Activated naive CD4-positive, alpha-beta T cell treated with anti-CD3 and anti-CD28 coated beads, Interleukin-2, amount 50 U/mL, for 24 hours (primary cell): Measurements from ENCODE around the gene AIF1.

Source experiments
- H3K27ac Mint-ChIP-seq: one replicate; pipeline ENCODE4 v1.8.0; 2021; ENCODE audit warnings: mild to moderate bottlenecking, mixed read lengths
- H3K27me3 Mint-ChIP-seq: one replicate; pipeline ENCODE4 v1.8.0; 2021; ENCODE audit warnings: mixed read lengths
- H3K36me3 Mint-ChIP-seq: one replicate; pipeline ENCODE4 v1.8.0; 2021; ENCODE audit warnings: mixed read lengths
- H3K4me1 Mint-ChIP-seq: one replicate; pipeline ENCODE4 v1.8.0; 2021; ENCODE audit warnings: mixed read lengths
- H3K4me3 Mint-ChIP-seq: one replicate; pipeline ENCODE4 v1.8.0; 2021; ENCODE audit warnings: mild to moderate bottlenecking, mixed read lengths
- H3K9me3 Mint-ChIP-seq: one replicate; pipeline ENCODE4 v1.8.0; 2021; ENCODE audit warnings: mixed read lengths

The AIF1 gene

GRCh38 chr6:31614684-31615578, at the start of gene AIF1:
Gene AIF1 (plus strand): TSS chr6:31615234. CDS start chr6:31615330, 96 bp downstream.
- H3K4me1 Mint-ChIP-seq, result peaks cover 37% of the 10 kb centered on the region
- H3K36me3 Mint-ChIP-seq, result no peaks in the 10 kb centered on the region
- no peaks in the 10 kb centered on the region for H3K27me3 Mint-ChIP-seq
- H3K9me3 Mint-ChIP-seq, result no peaks in the 10 kb centered on the region
- peak within 1 kb of the TSS; percentile 97 for H3K27ac Mint-ChIP-seq
- H3K4me3 Mint-ChIP-seq, result peak within 1 kb of the TSS; percentile 76

GRCh38 chr6:31567531-31568370, 47.3 kb upstream of the AIF1 start:
- H3K36me3 Mint-ChIP-seq, result peaks cover 25% of the 10 kb centered on the region
- H3K4me3 Mint-ChIP-seq, result peak overlapping the region; percentile 82
- H3K27me3 Mint-ChIP-seq, result no peaks in the 10 kb centered on the region
- no peaks in the 10 kb centered on the region for H3K9me3 Mint-ChIP-seq
- H3K4me1 Mint-ChIP-seq, result peaks cover 77% of the 10 kb centered on the region
- H3K27ac Mint-ChIP-seq, result peak overlapping the region; percentile 93

- peak overlapping the region; percentile 82 for H3K4me3 Mint-ChIP-seq
- peak overlapping the region; percentile 93 for H3K27ac Mint-ChIP-seq
- H3K9me3 Mint-ChIP-seq, result no peaks in the 10 kb centered on the region
- peaks cover 23% of the 10 kb centered on the region for H3K36me3 Mint-ChIP-seq
- H3K4me1 Mint-ChIP-seq, result peaks cover 76% of the 10 kb centered on the region
- H3K27me3 Mint-ChIP-seq, result no peaks in the 10 kb centered on the region
These were observed 46.5 kb upstream of the AIF1 start for GRCh38 chr6:31568537-31568961.

GRCh38 chr6:31569861-31570536, 45.0 kb upstream of the AIF1 start:
- Mint-ChIP-seq H3K4me3 (peak overlapping the region; percentile 99), H3K4me1 (peaks cover 81% of the 10 kb centered on the region), H3K27ac (peak overlapping the region; percentile 64), H3K9me3 (no peaks in the 10 kb centered on the region), H3K36me3 (peaks cover 19% of the 10 kb centered on the region), H3K27me3 (no peaks in the 10 kb centered on the region)

- H3K9me3 Mint-ChIP-seq, result no peaks in the 10 kb centered on the region
- H3K27me3 Mint-ChIP-seq, result no peaks in the 10 kb centered on the region
- peaks cover 30% of the 10 kb centered on the region for H3K36me3 Mint-ChIP-seq
- H3K4me3 Mint-ChIP-seq, result peak within 1 kb of the TSS; percentile 99
- peak within 1 kb of the TSS; percentile 99 for H3K27ac Mint-ChIP-seq
- peaks cover 95% of the 10 kb centered on the region for H3K4me1 Mint-ChIP-seq
These were observed 42.8 kb upstream of the AIF1 start, which contains the start of gene LTA for GRCh38 chr6:31572041-31572911. Gene LTA (plus strand): TSS chr6:31572289. CDS start chr6:31572743, 454 bp downstream.

GRCh38 chr6:31573239-31574105, 41.6 kb upstream of the AIF1 start:
- no peaks in the 10 kb centered on the region for H3K27me3 Mint-ChIP-seq
- peaks cover 29% of the 10 kb centered on the region for H3K36me3 Mint-ChIP-seq
- no peaks in the 10 kb centered on the region for H3K9me3 Mint-ChIP-seq
- peak overlapping the region; percentile 99 for H3K27ac Mint-ChIP-seq
- H3K4me3 Mint-ChIP-seq, result peak overlapping the region; percentile 99
- H3K4me1 Mint-ChIP-seq, result peaks cover 87% of the 10 kb centered on the region

- peaks cover 87% of the 10 kb centered on the region for H3K4me1 Mint-ChIP-seq
- H3K27ac Mint-ChIP-seq, result peak overlapping the region; percentile 99
- peaks cover 33% of the 10 kb centered on the region for H3K36me3 Mint-ChIP-seq
- no peaks in the 10 kb centered on the region for H3K9me3 Mint-ChIP-seq
- peak overlapping the region; percentile 99 for H3K4me3 Mint-ChIP-seq
- H3K27me3 Mint-ChIP-seq, result no peaks in the 10 kb centered on the region
These were observed 40.6 kb upstream of the AIF1 start for GRCh38 chr6:31574106-31575061.

GRCh38 chr6:31575335-31575901, 39.6 kb upstream of the AIF1 start, which contains the start of gene TNF:
Gene TNF (plus strand): TSS chr6:31575565. CDS start chr6:31575742, 177 bp downstream.
- peaks cover 35% of the 10 kb centered on the region for H3K36me3 Mint-ChIP-seq
- H3K27me3 Mint-ChIP-seq, result no peaks in the 10 kb centered on the region
- peak within 1 kb of the TSS; percentile 99 for H3K27ac Mint-ChIP-seq
- H3K4me3 Mint-ChIP-seq, result peak within 1 kb of the TSS; percentile 99
- H3K9me3 Mint-ChIP-seq, result no peaks in the 10 kb centered on the region
- peaks cover 86% of the 10 kb centered on the region for H3K4me1 Mint-ChIP-seq

- no peaks in the 10 kb centered on the region for H3K9me3 Mint-ChIP-seq
- peak overlapping the region; percentile 99 for H3K4me3 Mint-ChIP-seq
- peaks cover 39% of the 10 kb centered on the region for H3K36me3 Mint-ChIP-seq
- peak overlapping the region; percentile 99 for H3K27ac Mint-ChIP-seq
- H3K4me1 Mint-ChIP-seq, result peaks cover 84% of the 10 kb centered on the region
- H3K27me3 Mint-ChIP-seq, result no peaks in the 10 kb centered on the region
These were observed 38.9 kb upstream of the AIF1 start for GRCh38 chr6:31575952-31576685.

GRCh38 chr6:31576897-31577578, 38.0 kb upstream of the AIF1 start:
- Mint-ChIP-seq H3K36me3 (peaks cover 44% of the 10 kb centered on the region), H3K4me3 (peak overlapping the region; percentile 99), H3K27ac (peak overlapping the region; percentile 99), H3K9me3 (no peaks in the 10 kb centered on the region), H3K4me1 (peaks cover 79% of the 10 kb centered on the region), H3K27me3 (no peaks in the 10 kb centered on the region)

- Mint-ChIP-seq H3K27ac (no peak overlapping the region), H3K27me3 (no peaks in the 10 kb centered on the region), H3K4me3 (peak overlapping the region; percentile 99), H3K4me1 (peaks cover 79% of the 10 kb centered on the region), H3K9me3 (no peaks in the 10 kb centered on the region), H3K36me3 (peaks cover 41% of the 10 kb centered on the region)
These were observed 37.5 kb upstream of the AIF1 start for GRCh38 chr6:31577579-31577966.
